H9 (cell line): ENCODE measurements around the gene KCNV2. TPM values are rescaled to one million over a fixed set of nuclear protein-coding genes. Genes with fewer than 3 reads are reported as not detected.
A peak's percentile ranks its signal among the peaks of the same experiment; 100 is the strongest.

ENCODE experiments used
- DNase-seq: peaks from one replicate; pipeline ENCODE4 v3.0.0-alpha.2; 2017
- H2AFZ ChIP-seq: one replicate; pipeline ENCODE4 v1.6.1; 2013; ENCODE audit warnings: mild to moderate bottlenecking, low read length, control low read depth, moderate library complexity
- H2AK5ac ChIP-seq: 2 replicates; pipeline ENCODE4 v1.6.1; 2013; ENCODE audit warnings: low read length, control low read depth, mixed read lengths; ENCODE audit not compliant: insufficient read length
- H2BK120ac ChIP-seq: one replicate; pipeline ENCODE4 v1.6.1; 2013; ENCODE audit warnings: low read depth, mild to moderate bottlenecking, low read length, control low read depth, inconsistent platforms; ENCODE audit not compliant: poor library complexity, severe bottlenecking
- H2BK12ac ChIP-seq: 2 replicates; pipeline ENCODE4 v1.6.1; 2013; ENCODE audit warnings: low read length, control low read depth, mixed read lengths, low read depth; ENCODE audit not compliant: insufficient read length
- H2BK15ac ChIP-seq: 2 replicates; pipeline ENCODE4 v1.6.1; 2013; ENCODE audit warnings: low read depth, low read length, control low read depth
- H2BK20ac ChIP-seq: one replicate; pipeline ENCODE4 v1.6.1; 2013; ENCODE audit warnings: low read depth, mild to moderate bottlenecking, low read length, control low read depth, inconsistent platforms; ENCODE audit not compliant: poor library complexity, severe bottlenecking
- H2BK5ac ChIP-seq: 2 replicates; pipeline ENCODE4 v1.6.1; 2013; ENCODE audit warnings: low read length, control low read depth, mixed read lengths; ENCODE audit not compliant: insufficient read length
- H3K14ac ChIP-seq: 2 replicates; pipeline ENCODE4 v1.6.1; 2013; ENCODE audit warnings: low read length, control low read depth; ENCODE audit not compliant: insufficient read depth
- H3K18ac ChIP-seq: 2 replicates; pipeline ENCODE4 v1.6.1; 2013; ENCODE audit warnings: low read depth, mild to moderate bottlenecking, mixed read lengths, low read length, control low read depth; ENCODE audit not compliant: insufficient read length
- H3K23ac ChIP-seq: 2 replicates; pipeline ENCODE4 v1.6.1; 2013; ENCODE audit warnings: low read length, control low read depth, mixed read lengths, low read depth; ENCODE audit not compliant: insufficient read length
- H3K23me2 ChIP-seq: 2 replicates; pipeline ENCODE4 v1.6.1; 2013; ENCODE audit warnings: low read depth, mild to moderate bottlenecking, mixed read lengths, low read length, control low read depth; ENCODE audit not compliant: insufficient read length, poor library complexity, severe bottlenecking
- H3K27ac ChIP-seq: 2 replicates; pipeline ENCODE4 v1.5.1; 2013; ENCODE audit warnings: low read length, control low read depth, mixed read lengths, low read depth; ENCODE audit not compliant: insufficient read length
- H3K27me3 ChIP-seq: 2 replicates; pipeline ENCODE4 v1.6.1; 2013; ENCODE audit warnings: low read length, control low read depth, inconsistent platforms; ENCODE audit not compliant: insufficient read depth
- H3K4ac ChIP-seq: 2 replicates; pipeline ENCODE4 v1.6.1; 2013; ENCODE audit warnings: low read depth, mild to moderate bottlenecking, control low read depth, inconsistent platforms, low read length, moderate library complexity
- H3K4me1 ChIP-seq: 2 replicates; pipeline ENCODE4 v1.6.1; 2013; ENCODE audit warnings: low read length, control low read depth, inconsistent platforms; ENCODE audit not compliant: insufficient read depth
- H3K4me2 ChIP-seq: 2 replicates; pipeline ENCODE4 v1.6.1; 2013; ENCODE audit warnings: low read length, control low read depth, mixed read lengths; ENCODE audit not compliant: insufficient read length, insufficient read depth
- H3K56ac ChIP-seq: 2 replicates; pipeline ENCODE4 v1.6.1; 2013; ENCODE audit warnings: low read depth, mild to moderate bottlenecking, mixed read lengths, low read length, control low read depth; ENCODE audit not compliant: insufficient read length
- H3K79me1 ChIP-seq: 2 replicates; pipeline ENCODE4 v1.6.1; 2013; ENCODE audit warnings: low read depth, mild to moderate bottlenecking, moderate library complexity, low read length, control low read depth, inconsistent platforms; ENCODE audit not compliant: insufficient read depth, poor library complexity, severe bottlenecking
- H3K79me2 ChIP-seq: 2 replicates; pipeline ENCODE4 v1.6.1; 2013; ENCODE audit warnings: low read length, control low read depth, inconsistent platforms; ENCODE audit not compliant: insufficient read depth
- H3K9ac ChIP-seq: 2 replicates; pipeline ENCODE4 v1.6.1; 2013; ENCODE audit warnings: low read length, control low read depth, mixed read lengths; ENCODE audit not compliant: insufficient read length; ENCODE audit errors: extremely low read depth
- H3K9me3 ChIP-seq: one replicate; pipeline ENCODE4 v1.6.1; 2013; ENCODE audit warnings: low read depth, low read length, inconsistent platforms; ENCODE audit not compliant: control insufficient read depth
- H3T11ph ChIP-seq: one replicate; pipeline ENCODE4 v1.6.1; 2013; ENCODE audit warnings: mild to moderate bottlenecking, low read length, control low read depth, inconsistent platforms
- H4K20me1 ChIP-seq: one replicate; pipeline ENCODE4 v1.6.1; 2013; ENCODE audit not compliant: control insufficient read depth, insufficient read length, insufficient read depth
- H4K5ac ChIP-seq: 2 replicates; pipeline ENCODE4 v1.6.1; 2013; ENCODE audit warnings: low read depth, mild to moderate bottlenecking, mixed read lengths, low read length, control low read depth; ENCODE audit not compliant: insufficient read length
- H4K8ac ChIP-seq: replicated peaks from 2 replicates; pipeline ENCODE4 v1.6.1; 2013; ENCODE audit warnings: low read length, control low read depth, mixed read lengths, low read depth; ENCODE audit not compliant: insufficient read length
- H4K91ac ChIP-seq: 2 replicates; pipeline ENCODE4 v1.6.1; 2013; ENCODE audit warnings: low read depth, mild to moderate bottlenecking, moderate library complexity, mixed read lengths, low read length, control low read depth; ENCODE audit not compliant: insufficient read length
- H3K27ac Mint-ChIP-seq, 3 experiments: 2 replicates in 2 of 3; 3 replicates in 1 of 3; pipeline ENCODE4 v1.8.0; 2020 to 2021; ENCODE audit warnings: mixed read lengths in 3 of 3, mild to moderate bottlenecking in 1 of 3, moderate library complexity in 1 of 3
- H3K27me3 Mint-ChIP-seq: 2 replicates; pipeline ENCODE4 v1.8.0; 2021; ENCODE audit warnings: low read depth, mild to moderate bottlenecking, moderate library complexity, mixed read lengths
- H3K36me3 Mint-ChIP-seq, 3 experiments: 2 replicates in 2 of 3; 3 replicates in 1 of 3; pipeline ENCODE4 v1.8.0; 2020 to 2021; ENCODE audit warnings: low read depth in 3 of 3, mixed read lengths in 3 of 3; ENCODE audit not compliant: insufficient read depth in 1 of 3
- H3K4me1 Mint-ChIP-seq, 2 experiments: 2 replicates each; pipeline ENCODE4 v1.8.0; 2020; ENCODE audit warnings: mixed read lengths in 2 of 2
- H3K4me3 Mint-ChIP-seq, 2 experiments: 2 replicates in 1 of 2; 3 replicates in 1 of 2; pipeline ENCODE4 v1.8.0; 2020 to 2021; ENCODE audit warnings: mild to moderate bottlenecking in 2 of 2, mixed read lengths in 2 of 2, moderate library complexity in 1 of 2
- H3K9me3 Mint-ChIP-seq, 2 experiments: 2 replicates in 1 of 2; 3 replicates in 1 of 2; pipeline ENCODE4 v1.8.0; 2020; ENCODE audit warnings: mild to moderate bottlenecking in 2 of 2, mixed read lengths in 2 of 2, moderate library complexity in 1 of 2
- CTCF ChIP-seq: fragments of 200-600 bp; sonication (generic); conservative IDR thresholded peaks from 3 replicates; pipeline ENCODE4 v1.8.0; 2021; ENCODE audit warnings: antibody characterized with exemption, mild to moderate bottlenecking
- WGBS: extraction: QIAGEN DNeasy Blood & Tissue Kit; methylation state at CpG from one replicate; pipeline ENCODE4 v1.1.7; 2013; ENCODE audit warnings: missing lambda C conversion rate, low lambda C conversion rate, mixed read lengths; ENCODE audit not compliant: insufficient read length; ENCODE audit errors: extremely low coverage; 5-methylcytosine and 5-hydroxymethylcytosine counted together
- total RNA-seq: library from RNA; stranded (reverse); gene quantifications from 2 replicates; pipeline ENCODE4 v1.2.1, GENCODE V29; 2021

The KCNV2 gene
- total RNA-seq, 1 experiment from 2014 or later: not detected

GRCh38 chr9:2758162-2758897 is 41.0 kb downstream of the KCNV2 start:
- WGBS: no CpG with 5 or more reads among the region's 2 CpGs
- no peak overlapping the region for H2BK12ac ChIP-seq

More at GRCh38 chr9:2758162-2758897, 41.0 kb downstream of the KCNV2 start:
- Histone ChIP-seq H2AK5ac (no peak overlapping the region), H2BK20ac (no peak overlapping the region), H4K5ac (no peak overlapping the region), H3K27ac (no peak overlapping the region), H3K4me2 (no peak overlapping the region), H3K14ac (no peak overlapping the region), H3K23me2 (no peaks in the 10 kb centered on the region), H3K4ac (no peak overlapping the region), H4K8ac (no peak overlapping the region), H3K18ac (no peak overlapping the region), H3K56ac (no peak overlapping the region), H3K79me2 (no peaks in the 10 kb centered on the region), H3K9ac (no peak overlapping the region), H2AFZ (no peak overlapping the region), H3K4me1 (peaks cover 5% of the 10 kb centered on the region; the same call in 1 of the 2 replicates), H2BK5ac (no peak overlapping the region), H3K9me3 (no peaks in the 10 kb centered on the region), H3K27me3 (no peaks in the 10 kb centered on the region), H3K23ac (no peak overlapping the region), H3K79me1 (no peaks in the 10 kb centered on the region), H4K20me1 (no peaks in the 10 kb centered on the region), H4K91ac (no peak overlapping the region), H2BK120ac (no peak overlapping the region), H2BK15ac (no peak overlapping the region), H3T11ph (peak overlapping the region; percentile 63)
- H3K4me3 Mint-ChIP-seq: no peak overlapping the region
- peaks cover 55 to 63% of the 10 kb centered on the region in 2 experiments for H3K4me1 Mint-ChIP-seq
- TF ChIP-seq CTCF: no peak
- DNase-seq: no peak
- no peaks in the 10 kb centered on the region; a peak in 1 of 5 replicates for H3K9me3 Mint-ChIP-seq
- H3K27me3 Mint-ChIP-seq: no peaks in the 10 kb centered on the region
- H3K36me3 Mint-ChIP-seq: peaks cover 17 to 30% (median 22%) of the 10 kb centered on the region in 3 experiments; a peak in 6 of 7 replicates
- peak overlapping the region in 2 of 3 experiments; percentile 69 to 91; a peak in 4 of 7 replicates for H3K27ac Mint-ChIP-seq
